Brain pericyte (primary cell): ENCODE measurements around the gene NEXMIF.
"Not testable (repeated sequence)": the region's sequence is repeated elsewhere in the genome, so short reads cannot be mapped to it uniquely, and the experiment has no call there.

Experiments used
- DNase-seq: peaks from one replicate; pipeline ENCODE4 v3.0.0-alpha.2; 2012; ENCODE audit warnings: low read depth, low spot score

Gene NEXMIF

DNA sequence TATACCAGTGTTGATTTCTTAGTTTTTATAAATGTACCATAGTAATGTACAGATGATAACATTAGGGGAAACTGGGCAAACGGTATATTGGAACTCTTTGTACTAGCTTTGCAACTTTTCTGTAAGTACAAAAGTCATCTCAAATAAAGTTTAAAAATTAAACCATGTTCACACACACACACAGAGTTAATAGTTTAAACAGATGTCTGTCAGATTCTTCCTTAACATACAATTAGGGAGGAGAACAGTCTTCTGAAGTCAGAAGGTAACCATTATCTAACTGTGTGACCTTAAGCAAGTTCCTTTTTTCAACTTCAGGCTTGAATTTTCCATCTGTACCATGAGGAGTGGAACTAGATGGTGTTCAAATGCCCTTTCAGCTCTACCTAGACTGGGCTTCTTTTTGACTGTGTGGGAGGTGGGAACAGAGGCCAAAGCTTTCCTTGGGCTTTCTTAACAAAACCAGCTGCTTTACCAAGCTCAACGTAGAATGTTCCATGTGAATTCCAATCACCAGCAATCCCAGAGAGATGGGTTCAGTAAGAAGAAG, 127.8 kb downstream of the NEXMIF start:
- no peak for DNase-seq

DNA sequence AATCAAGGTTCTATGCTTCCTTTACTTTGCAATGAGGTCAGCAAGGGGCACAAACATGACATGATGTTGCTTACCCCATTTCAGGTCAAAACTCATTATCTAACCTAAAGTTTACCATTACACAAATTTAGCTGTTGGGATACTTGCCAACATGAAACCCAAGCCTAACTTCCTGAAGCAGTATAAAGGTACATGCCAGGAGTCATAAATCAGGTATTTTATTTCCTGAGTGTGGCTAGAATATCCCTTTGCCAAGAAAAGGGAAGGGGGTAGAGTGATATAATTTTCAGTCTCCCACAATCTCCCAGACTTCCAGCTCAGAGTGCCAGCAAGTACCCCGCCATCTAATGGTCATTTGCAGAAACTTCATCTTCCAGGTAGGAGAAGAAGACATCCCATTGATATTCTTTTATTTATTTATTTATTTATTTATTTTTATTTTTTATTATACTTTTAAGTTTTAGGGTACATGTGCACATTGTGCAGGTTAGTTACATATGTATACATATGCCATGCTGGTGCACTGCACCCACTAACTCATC, 136.6 kb downstream of the NEXMIF start:
- no peak for DNase-seq

GRCh38 chrX:74784629-74785028, 140.6 kb downstream of the NEXMIF start:
- no peak for DNase-seq

GRCh38 chrX:74781507-74782034, 143.7 kb downstream of the NEXMIF start:
- DNase-seq = no peak

- DNase-seq = no peak
Measured at GRCh38 chrX:74779175-74779574, 146.1 kb downstream of the NEXMIF start.

DNA sequence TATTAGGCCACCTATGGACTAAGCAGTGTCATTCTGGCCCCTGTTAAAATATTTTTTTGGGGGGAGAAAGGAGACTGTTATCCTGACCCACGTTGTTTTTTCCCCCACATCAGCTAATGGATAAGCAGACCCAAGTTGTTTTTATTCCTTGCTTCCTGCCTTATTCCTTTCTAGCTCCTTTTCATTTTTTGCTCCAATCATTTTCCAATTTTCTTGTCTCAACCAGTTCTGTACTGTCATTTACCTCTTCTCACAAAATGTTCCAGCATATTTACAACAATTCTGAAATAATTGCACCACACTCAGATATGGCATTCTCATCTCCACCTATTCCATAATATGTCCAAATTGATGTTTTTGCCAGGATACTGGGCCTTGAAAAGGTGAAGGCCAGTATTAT, 150.3 kb downstream of the NEXMIF start:
- DNase-seq = no peak

DNA sequence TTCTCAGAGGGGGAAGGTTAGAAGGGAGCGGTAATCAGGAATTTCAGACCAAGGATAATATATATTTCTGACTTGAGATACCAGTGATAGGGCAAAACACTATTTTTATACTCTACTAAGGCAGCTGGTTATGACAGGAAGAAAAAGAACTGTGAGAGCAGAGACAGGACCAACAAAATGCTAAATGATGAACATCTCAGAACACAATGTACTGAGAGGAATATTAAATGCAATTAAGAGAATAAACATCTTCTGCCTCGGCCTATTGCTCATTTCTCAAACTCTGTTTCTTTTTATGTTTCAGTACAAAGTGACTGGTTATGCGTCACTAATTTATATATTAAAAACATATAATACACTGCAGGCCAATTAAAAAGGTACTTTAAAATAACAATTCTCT, 188.8 kb downstream of the NEXMIF start:
- no peak for DNase-seq

DNA sequence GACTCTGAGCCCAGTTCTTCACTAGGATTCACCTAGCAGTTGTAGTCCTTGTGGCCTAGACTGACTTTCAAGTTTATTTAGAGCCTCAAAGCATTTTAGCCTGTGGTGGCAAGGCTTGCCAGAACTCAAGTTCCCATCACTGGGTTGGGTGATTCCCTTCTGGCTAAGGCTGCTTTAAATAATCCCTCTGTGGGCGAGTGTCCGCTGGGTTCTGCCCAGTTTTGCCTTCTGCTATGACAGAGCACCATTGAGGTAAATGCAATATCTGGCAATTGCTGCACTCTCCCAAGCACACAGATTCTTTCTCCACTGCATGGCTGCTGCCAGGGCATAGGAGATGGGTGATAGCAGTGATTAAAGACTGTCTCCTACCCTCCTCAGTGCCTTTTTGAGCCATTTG, 220.0 kb downstream of the NEXMIF start:
- DNase-seq = no peak

DNA sequence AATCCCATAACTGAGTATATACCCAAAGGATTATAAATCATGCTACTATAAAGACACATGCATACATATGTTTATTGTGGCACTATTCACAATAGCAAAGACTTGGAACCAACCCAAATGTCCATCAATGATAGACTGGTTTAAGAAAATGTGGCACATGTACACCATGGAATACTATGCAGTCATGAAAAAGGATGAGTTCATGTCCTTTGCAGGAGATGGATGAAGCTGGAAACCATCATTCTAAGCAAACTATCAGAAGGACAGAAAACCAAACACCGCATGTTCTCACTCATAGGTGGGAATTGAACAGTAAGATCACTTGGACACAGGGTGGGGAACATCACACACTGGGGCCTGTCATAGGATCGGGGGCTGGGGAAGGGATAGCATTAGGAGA, 223.9 kb downstream of the NEXMIF start:
- DNase-seq = not testable (repeated sequence)

DNA sequence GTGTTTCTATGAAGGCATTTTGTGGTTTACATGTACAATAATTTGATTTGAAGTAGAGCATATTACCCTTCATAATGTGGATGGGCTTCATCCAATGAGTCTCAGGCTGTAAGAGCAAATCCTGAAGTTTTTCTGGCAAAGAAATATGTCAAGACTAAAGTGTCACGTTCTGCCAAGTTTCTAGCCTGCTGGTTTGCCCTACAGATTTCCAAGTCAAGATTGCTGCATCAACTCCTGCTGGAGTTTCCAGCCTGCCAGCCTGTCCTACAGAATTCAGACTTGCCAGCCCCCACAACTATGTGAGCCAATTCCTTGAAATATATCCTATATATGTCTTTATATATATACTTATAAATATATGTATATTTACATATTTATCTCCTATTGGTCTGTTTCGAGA, 240.8 kb downstream of the NEXMIF start:
- no peak for DNase-seq
